CD14-positive monocyte (primary cell): ENCODE results near the gene TRAPPC3. TPM values are rescaled to one million over a fixed set of nuclear protein-coding genes. Genes with fewer than 3 reads are reported as not detected.

ENCODE experiments used
- DNase-seq, 3 donors: peaks; one replicate each; pipeline ENCODE4 v3.0.0-alpha.2; 2011 to 2022
- H2AFZ ChIP-seq: 2 replicates; pipeline ENCODE4 v1.6.0; 2012; ENCODE audit warnings: mild to moderate bottlenecking, low read depth, low read length, inconsistent platforms; ENCODE audit not compliant: insufficient read depth, poor library complexity, severe bottlenecking
- H3K27ac ChIP-seq, 2 donors: 1 replicate in 1 of 2; 2 replicates in 1 of 2; pipeline ENCODE4 v1.5.1; 2012 to 2013; ENCODE audit warnings: low read length in 2 of 2, control low read depth in 1 of 2, inconsistent platforms in 1 of 2, low read depth in 1 of 2, mild to moderate bottlenecking in 1 of 2
- H3K27me3 ChIP-seq, 2 donors: one replicate each; pipeline versions ENCODE4 v1.6.0 to v1.6.1; 2011 to 2013; ENCODE audit warnings: low read length in 2 of 2; ENCODE audit not compliant: control insufficient read depth in 2 of 2, insufficient read depth in 2 of 2
- H3K36me3 ChIP-seq, 2 donors: replicated peaks in 1 of 2; 1 replicate in 1 of 2; 2 replicates in 1 of 2; pipeline versions ENCODE4 v1.5.1 to v1.6.1; 2012 to 2013; ENCODE audit warnings: low read length in 2 of 2, control low read depth in 1 of 2, inconsistent platforms in 1 of 2, mild to moderate bottlenecking in 1 of 2; ENCODE audit not compliant: insufficient read depth in 2 of 2, control insufficient read depth in 1 of 2
- H3K4me1 ChIP-seq, 2 donors: 1 replicate in 1 of 2; 2 replicates in 1 of 2; pipeline versions ENCODE4 v1.5.1 to v1.6.1; 2012 to 2013; ENCODE audit warnings: low read length in 2 of 2, control low read depth in 1 of 2, inconsistent platforms in 1 of 2, mild to moderate bottlenecking in 1 of 2, moderate library complexity in 1 of 2; ENCODE audit not compliant: insufficient read depth in 2 of 2, control insufficient read depth in 1 of 2
- H3K4me2 ChIP-seq: replicated peaks from 2 replicates; pipeline ENCODE3; 2012; ENCODE audit warnings: low read length, moderate library complexity, mild to moderate bottlenecking; ENCODE audit not compliant: poor library complexity, severe bottlenecking; ENCODE audit errors: extremely low read depth
- H3K4me3 ChIP-seq, 3 experiments: fragments of 200-600 bp in 1 of 3; sonication (generic) in 1 of 3; replicated peaks in 1 of 3; 1 replicate in 2 of 3; 2 replicates in 1 of 3; pipeline ENCODE4 v1.5.1; 2011 to 2013; ENCODE audit warnings: low read length in 3 of 3, mild to moderate bottlenecking in 3 of 3, control low read depth in 2 of 3, low read depth in 2 of 3, inconsistent platforms in 1 of 3, moderate library complexity in 1 of 3
- H3K79me2 ChIP-seq: 2 replicates; pipeline ENCODE4 v1.6.0; 2012; ENCODE audit warnings: mild to moderate bottlenecking, control low read depth, inconsistent platforms, low read length, moderate library complexity; ENCODE audit not compliant: insufficient read depth
- H3K9ac ChIP-seq: 2 replicates; pipeline ENCODE4 v1.6.0; 2017; ENCODE audit warnings: low read length, mild to moderate bottlenecking; ENCODE audit not compliant: insufficient read depth, poor library complexity, severe bottlenecking
- H3K9me3 ChIP-seq, 2 donors: replicated peaks in 1 of 2; 1 replicate in 1 of 2; 2 replicates in 1 of 2; pipeline versions ENCODE4 v1.5.1 to v1.6.1; 2012 to 2013; ENCODE audit warnings: low read length in 2 of 2, control low read depth in 1 of 2; ENCODE audit not compliant: control insufficient read depth in 1 of 2, insufficient read depth in 1 of 2
- H4K20me1 ChIP-seq: 2 replicates; pipeline ENCODE4 v1.6.0; 2012; ENCODE audit warnings: mild to moderate bottlenecking, low read length, control low read depth, moderate library complexity; ENCODE audit not compliant: insufficient read depth
- H3K27ac Mint-ChIP-seq, 7 donors: one replicate each; pipeline ENCODE4 v1.8.0; 2020; ENCODE audit warnings: mild to moderate bottlenecking in 7 of 7, mixed read lengths in 7 of 7, moderate library complexity in 6 of 7, inconsistent platforms in 2 of 7
- H3K27me3 Mint-ChIP-seq, 3 donors: one replicate each; pipeline ENCODE4 v1.8.0; 2021 to 2022; ENCODE audit warnings: low read depth in 3 of 3, mild to moderate bottlenecking in 3 of 3, mixed read lengths in 3 of 3, moderate library complexity in 3 of 3, inconsistent platforms in 1 of 3
- H3K36me3 Mint-ChIP-seq, 2 donors: one replicate each; pipeline ENCODE4 v1.8.0; 2020; ENCODE audit warnings: mixed read lengths in 2 of 2, inconsistent platforms in 1 of 2, mild to moderate bottlenecking in 1 of 2
- H3K4me1 Mint-ChIP-seq: one replicate; pipeline ENCODE4 v1.8.0; 2020; ENCODE audit warnings: mild to moderate bottlenecking, mixed read lengths
- H3K4me3 Mint-ChIP-seq, 2 donors: one replicate each; pipeline ENCODE4 v1.8.0; 2020; ENCODE audit warnings: mild to moderate bottlenecking in 2 of 2, mixed read lengths in 2 of 2, moderate library complexity in 1 of 2
- H3K9me3 Mint-ChIP-seq, 7 donors: one replicate each; pipeline ENCODE4 v1.8.0; 2020 to 2022; ENCODE audit warnings: mixed read lengths in 7 of 7, mild to moderate bottlenecking in 6 of 7, moderate library complexity in 6 of 7, inconsistent platforms in 2 of 7
- WGBS: methylation state at CpG from one replicate; pipeline ENCODE4 v1.1.5; 2013; ENCODE audit warnings: missing lambda C conversion rate; ENCODE audit not compliant: insufficient coverage; 5-methylcytosine and 5-hydroxymethylcytosine counted together
- intact Hi-C, 2 donors: fragments of 100-400 bp; cut with micrococcal nuclease; formaldehyde crosslinking; loops; one replicate each; pipeline versions ENCODE4 v1.15.0 to v1.15.1; 2023
- polyA plus RNA-seq, 3 donors: library from polyadenylated mRNA; depleted of rRNA in 1 of 3; unstranded in 2 of 3; stranded (reverse) in 1 of 3; fragments of 300-500 nt in 2 of 3; fragments of >200 nt in 1 of 3; fragmentation: Illumina TruSeq in 2 of 3; gene quantifications; 1 replicate in 2 of 3; 2 replicates in 1 of 3; pipeline ENCODE4 v1.2.3, GENCODE V29; 2012 to 2021
- TF ChIP-seq, protein P1 (sequence below): fragments of 200-600 bp; IDR thresholded peaks from one replicate; pipeline ENCODE4 v1.8.0; 2022; ENCODE audit warnings: antibody characterized with exemption, mild to moderate bottlenecking

TRAPPC3 gene
- polyA plus RNA-seq, 3 donors = 61.1 to 136 (median 125) TPM

DNA sequence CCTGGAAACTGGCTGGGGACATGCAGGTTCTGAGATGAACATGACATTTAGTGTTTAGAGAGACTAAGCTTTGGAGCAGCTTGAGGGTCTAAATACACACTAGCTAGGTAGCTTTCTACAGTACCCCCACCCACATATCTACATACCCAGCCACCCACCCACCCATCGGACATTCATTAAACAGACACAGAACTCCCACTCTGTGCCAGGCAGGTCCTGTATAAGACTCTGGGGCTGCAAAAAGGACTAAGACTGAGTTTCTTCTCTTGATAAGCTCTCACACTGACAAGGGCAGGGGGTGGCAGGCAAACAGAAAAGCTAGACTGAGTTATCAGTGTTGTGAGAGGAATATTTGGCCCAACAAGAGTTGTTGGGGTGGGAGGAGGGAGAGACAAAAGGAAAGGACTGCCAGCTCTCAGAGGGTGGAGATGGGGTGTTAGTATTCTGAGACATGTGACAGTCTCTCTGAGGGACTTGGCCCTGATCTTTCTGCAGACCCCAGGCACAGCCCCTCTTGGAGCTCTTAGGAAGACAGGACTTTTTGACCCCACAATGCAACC lies 13.5 kb upstream of the TRAPPC3 start:
- Histone ChIP-seq H3K4me3 (peak overlapping the region in 1 of 3 experiments; percentile 76), H3K36me3 (peaks cover 11 to 25% of the 10 kb centered on the region in 2 donors), H3K4me2 (peak overlapping the region; percentile 82), H3K4me1 (peaks cover 52 to 61% of the 10 kb centered on the region in 2 donors), H3K9me3 (no peaks in the 10 kb centered on the region), H3K27ac (peak overlapping the region; percentile 88 to 97), H3K79me2 (peaks cover 100% of the 10 kb centered on the region), H4K20me1 (peaks cover 96% of the 10 kb centered on the region), H2AFZ (no peak overlapping the region), H3K27me3 (no peaks in the 10 kb centered on the region), H3K9ac (peak overlapping the region; percentile 61)
- Mint-ChIP-seq H3K4me3 (peak overlapping the region in 1 of 2 donors; percentile 91), H3K27ac (peak overlapping the region; percentile 96 to 99 (median 98)), H3K27me3 (peaks cover 0 to 2% (median 2%) of the 10 kb centered on the region in 3 donors), H3K36me3 (peaks cover 52 to 55% of the 10 kb centered on the region in 2 donors), H3K4me1 (peaks cover 77% of the 10 kb centered on the region), H3K9me3 (peaks cover 0 to 3% (median 0%) of the 10 kb centered on the region in 7 donors)
- intact Hi-C loops = no loop called here
- TF ChIP-seq, protein P1, sequence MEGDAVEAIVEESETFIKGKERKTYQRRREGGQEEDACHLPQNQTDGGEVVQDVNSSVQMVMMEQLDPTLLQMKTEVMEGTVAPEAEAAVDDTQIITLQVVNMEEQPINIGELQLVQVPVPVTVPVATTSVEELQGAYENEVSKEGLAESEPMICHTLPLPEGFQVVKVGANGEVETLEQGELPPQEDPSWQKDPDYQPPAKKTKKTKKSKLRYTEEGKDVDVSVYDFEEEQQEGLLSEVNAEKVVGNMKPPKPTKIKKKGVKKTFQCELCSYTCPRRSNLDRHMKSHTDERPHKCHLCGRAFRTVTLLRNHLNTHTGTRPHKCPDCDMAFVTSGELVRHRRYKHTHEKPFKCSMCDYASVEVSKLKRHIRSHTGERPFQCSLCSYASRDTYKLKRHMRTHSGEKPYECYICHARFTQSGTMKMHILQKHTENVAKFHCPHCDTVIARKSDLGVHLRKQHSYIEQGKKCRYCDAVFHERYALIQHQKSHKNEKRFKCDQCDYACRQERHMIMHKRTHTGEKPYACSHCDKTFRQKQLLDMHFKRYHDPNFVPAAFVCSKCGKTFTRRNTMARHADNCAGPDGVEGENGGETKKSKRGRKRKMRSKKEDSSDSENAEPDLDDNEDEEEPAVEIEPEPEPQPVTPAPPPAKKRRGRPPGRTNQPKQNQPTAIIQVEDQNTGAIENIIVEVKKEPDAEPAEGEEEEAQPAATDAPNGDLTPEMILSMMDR = no peak
- WGBS = 100% methylated on average over 1 of the region's 1 CpG
- DNase-seq = no peak

DNA sequence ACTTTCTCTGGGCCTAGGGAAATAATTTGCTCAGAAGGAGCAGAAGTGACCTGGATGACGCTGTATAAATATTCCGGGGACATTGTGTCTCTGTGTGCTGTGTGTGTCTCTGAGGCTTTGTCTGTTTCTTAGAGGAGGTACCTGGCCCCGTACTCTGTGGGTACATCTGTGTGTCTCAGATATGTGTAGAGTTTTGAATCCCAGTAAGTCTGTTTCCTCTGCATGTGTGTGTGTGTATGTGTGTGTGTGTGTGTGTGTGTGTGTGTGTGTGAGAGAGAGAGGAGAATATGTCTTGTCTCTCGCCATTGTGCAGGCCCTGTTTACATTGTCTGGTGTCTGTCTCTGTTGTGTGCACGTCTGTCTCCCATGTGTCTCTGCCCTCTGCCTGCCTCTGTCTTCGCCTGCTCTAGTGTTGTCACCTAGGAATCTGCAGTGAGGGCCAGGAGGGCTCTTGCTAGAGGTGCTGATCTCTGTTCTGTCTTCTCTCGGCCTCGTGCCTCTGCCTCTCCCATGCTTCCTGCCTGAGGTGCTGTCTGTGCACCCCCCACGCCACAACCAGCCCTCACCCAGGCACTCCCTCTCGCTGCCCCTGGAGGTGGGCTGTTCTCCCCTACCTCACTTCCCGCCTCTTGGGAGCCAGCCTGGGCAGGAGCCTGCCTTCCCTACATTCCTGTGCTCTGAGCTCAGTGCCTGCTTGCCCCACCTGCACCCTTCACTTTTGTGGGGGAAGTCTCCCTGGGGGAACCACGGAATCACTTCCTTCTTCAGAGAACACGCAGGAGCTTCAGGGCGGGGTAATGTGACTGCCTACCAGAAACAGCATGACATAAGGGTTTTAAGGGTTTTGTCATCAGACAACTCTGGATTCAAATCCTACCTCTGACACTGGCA lies 12.6 kb upstream of the TRAPPC3 start:
- no peaks in the 10 kb centered on the region for H3K27me3 ChIP-seq
- H3K9me3 ChIP-seq = no peaks in the 10 kb centered on the region
- peak overlapping the region; percentile 88 to 97 for H3K27ac ChIP-seq
- TF ChIP-seq, protein P1 = no peak
- peaks cover 58 to 69% of the 10 kb centered on the region in 2 donors for H3K4me1 ChIP-seq
- Mint-ChIP-seq H3K36me3 (peaks cover 46 to 49% of the 10 kb centered on the region in 2 donors), H3K27ac (peak overlapping the region; percentile 96 to 99 (median 98)), H3K4me3 (peak overlapping the region; percentile 84 to 91), H3K4me1 (peaks cover 80% of the 10 kb centered on the region), H3K27me3 (peaks cover 0 to 2% (median 2%) of the 10 kb centered on the region in 3 donors), H3K9me3 (peaks cover 0 to 3% (median 0%) of the 10 kb centered on the region in 7 donors)
- peak overlapping the region; percentile 61 for H3K9ac ChIP-seq
- WGBS = 13% methylated on average over 11 of the region's 14 CpGs
- peaks cover 100% of the 10 kb centered on the region for H3K79me2 ChIP-seq
- peak; percentile 80 to 95 (median 82) for DNase-seq
- H3K4me2 ChIP-seq = peak overlapping the region; percentile 82
- intact Hi-C loops = no loop called here
- no peak overlapping the region for H2AFZ ChIP-seq
- H3K4me3 ChIP-seq = peak overlapping the region; percentile 20 to 76 (median 44)
- H3K36me3 ChIP-seq = peaks cover 4 to 16% of the 10 kb centered on the region in 2 donors
- H4K20me1 ChIP-seq = peaks cover 96% of the 10 kb centered on the region
